ENCODE measurements around the gene CYTL1.

DNA sequence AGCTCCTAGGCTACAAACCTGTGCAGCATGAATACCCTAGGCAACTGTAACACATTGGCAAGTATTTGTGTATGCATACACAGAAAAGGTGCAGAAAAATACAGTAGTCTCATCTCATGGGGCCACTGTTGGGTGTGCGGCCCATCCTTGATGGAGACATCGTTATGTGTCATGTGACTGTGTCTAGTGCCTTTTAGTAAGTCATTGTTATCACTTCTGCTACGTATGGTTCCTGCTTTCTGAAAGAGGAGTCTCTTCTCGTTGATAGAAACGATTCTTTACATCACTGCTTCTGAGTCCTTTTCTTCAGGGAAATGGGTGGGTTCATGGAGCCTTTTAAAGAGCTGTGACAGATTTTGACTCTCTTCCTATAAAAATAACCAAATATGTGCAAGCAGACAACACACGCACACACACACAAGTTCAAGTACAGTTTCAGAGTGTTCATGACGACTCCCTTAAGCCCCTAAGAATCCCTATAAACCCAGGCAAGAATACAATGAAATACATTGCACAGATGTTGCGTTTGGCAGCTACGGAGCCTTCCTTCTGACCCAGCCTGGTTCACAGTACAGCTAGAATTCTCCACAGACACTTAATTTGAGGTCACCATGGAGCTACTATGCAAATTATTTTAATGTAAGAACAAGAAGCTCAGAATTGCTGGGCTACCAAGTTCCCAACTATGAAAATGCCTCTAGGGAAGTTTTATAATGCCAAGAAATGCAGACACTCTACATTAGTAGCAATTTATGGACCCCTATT is 21.8 kb upstream of the CYTL1 start:
- no peak for TF ChIP-seq POLR2A (IDR thresholded peaks at IDR 0.05; ENCODE audit: low read length)
- no peak for TF ChIP-seq GATA1 (IDR thresholded peaks at IDR 0.05; ENCODE audit: low read depth, low read length)

All from erythroblast (primary cell).